Ishikawa (cell line): ENCODE data around the gene WWTR1.

Experiments
- CEBPB ChIP-seq: IDR thresholded peaks from 2 replicates; pipeline ENCODE4 v1.6.1; 2012
- CREB1 ChIP-seq: IDR thresholded peaks from 2 replicates; pipeline ENCODE4 v1.6.1; 2012; ENCODE audit warnings: low read depth
- EGR1 ChIP-seq: IDR thresholded peaks from 2 replicates; pipeline ENCODE4 v1.6.1; 2012
- EP300 ChIP-seq: IDR thresholded peaks from 2 replicates; pipeline ENCODE4 v1.6.1; 2012; ENCODE audit warnings: borderline replicate concordance
- FOXM1 ChIP-seq: IDR thresholded peaks from 2 replicates; pipeline ENCODE4 v1.6.1; 2012; ENCODE audit warnings: low read depth, borderline replicate concordance
- NFIC ChIP-seq: IDR thresholded peaks from 2 replicates; pipeline ENCODE4 v1.6.1; 2012
- RAD21 ChIP-seq: IDR thresholded peaks from 2 replicates; pipeline ENCODE4 v1.6.1; 2012; ENCODE audit warnings: low read depth
- TAF1 ChIP-seq: IDR thresholded peaks from 2 replicates; pipeline ENCODE4 v1.6.1; 2012; ENCODE audit warnings: low read depth, mild to moderate bottlenecking
- TCF12 ChIP-seq: IDR thresholded peaks from 2 replicates; pipeline ENCODE4 v1.6.1; 2012; ENCODE audit warnings: low read depth
- TEAD4 ChIP-seq: IDR thresholded peaks from 2 replicates; pipeline ENCODE4 v1.6.1; 2012
- YY1 ChIP-seq: IDR thresholded peaks from 2 replicates; pipeline ENCODE4 v1.6.1; 2012; ENCODE audit warnings: low read depth
- ZBTB7A ChIP-seq: IDR thresholded peaks from 2 replicates; pipeline ENCODE4 v1.6.1; 2012; ENCODE audit warnings: low read depth
- TF ChIP-seq, protein P1 (sequence below): IDR thresholded peaks from 2 replicates; pipeline ENCODE4 v1.6.1; 2012; ENCODE audit warnings: low read depth, mild to moderate bottlenecking
- TF ChIP-seq, protein P2 (sequence below): IDR thresholded peaks from 2 replicates; pipeline ENCODE4 v1.6.1; 2012
- TF ChIP-seq, protein P3 (sequence below): IDR thresholded peaks from 2 replicates; pipeline ENCODE4 v1.6.1; 2012

Gene WWTR1

DNA sequence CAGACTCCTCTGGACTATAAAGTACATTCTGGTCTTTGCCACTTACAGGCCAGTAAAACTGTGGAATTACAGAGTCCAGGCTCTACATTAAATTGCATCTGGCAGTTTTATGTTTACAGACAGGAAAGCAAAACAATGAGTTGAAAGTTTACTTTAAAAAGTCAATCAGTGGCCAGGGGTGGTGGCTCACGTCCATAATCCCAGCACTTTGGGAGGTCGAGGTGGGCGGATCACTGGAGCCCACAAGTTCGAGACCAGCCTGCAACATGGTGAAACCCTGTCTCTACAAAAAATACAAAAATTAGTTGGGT is 129.5 kb downstream of the WWTR1 start:
- TF ChIP-seq, protein P1, sequence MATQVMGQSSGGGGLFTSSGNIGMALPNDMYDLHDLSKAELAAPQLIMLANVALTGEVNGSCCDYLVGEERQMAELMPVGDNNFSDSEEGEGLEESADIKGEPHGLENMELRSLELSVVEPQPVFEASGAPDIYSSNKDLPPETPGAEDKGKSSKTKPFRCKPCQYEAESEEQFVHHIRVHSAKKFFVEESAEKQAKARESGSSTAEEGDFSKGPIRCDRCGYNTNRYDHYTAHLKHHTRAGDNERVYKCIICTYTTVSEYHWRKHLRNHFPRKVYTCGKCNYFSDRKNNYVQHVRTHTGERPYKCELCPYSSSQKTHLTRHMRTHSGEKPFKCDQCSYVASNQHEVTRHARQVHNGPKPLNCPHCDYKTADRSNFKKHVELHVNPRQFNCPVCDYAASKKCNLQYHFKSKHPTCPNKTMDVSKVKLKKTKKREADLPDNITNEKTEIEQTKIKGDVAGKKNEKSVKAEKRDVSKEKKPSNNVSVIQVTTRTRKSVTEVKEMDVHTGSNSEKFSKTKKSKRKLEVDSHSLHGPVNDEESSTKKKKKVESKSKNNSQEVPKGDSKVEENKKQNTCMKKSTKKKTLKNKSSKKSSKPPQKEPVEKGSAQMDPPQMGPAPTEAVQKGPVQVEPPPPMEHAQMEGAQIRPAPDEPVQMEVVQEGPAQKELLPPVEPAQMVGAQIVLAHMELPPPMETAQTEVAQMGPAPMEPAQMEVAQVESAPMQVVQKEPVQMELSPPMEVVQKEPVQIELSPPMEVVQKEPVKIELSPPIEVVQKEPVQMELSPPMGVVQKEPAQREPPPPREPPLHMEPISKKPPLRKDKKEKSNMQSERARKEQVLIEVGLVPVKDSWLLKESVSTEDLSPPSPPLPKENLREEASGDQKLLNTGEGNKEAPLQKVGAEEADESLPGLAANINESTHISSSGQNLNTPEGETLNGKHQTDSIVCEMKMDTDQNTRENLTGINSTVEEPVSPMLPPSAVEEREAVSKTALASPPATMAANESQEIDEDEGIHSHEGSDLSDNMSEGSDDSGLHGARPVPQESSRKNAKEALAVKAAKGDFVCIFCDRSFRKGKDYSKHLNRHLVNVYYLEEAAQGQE, result no peak
- TF ChIP-seq ZBTB7A (no peak), TAF1 (no peak), RAD21 (no peak), TEAD4 (no peak), EP300 (no peak), FOXM1 (no peak), TCF12 (no peak), NFIC (no peak), EGR1 (no peak), CREB1 (no peak)
- TF ChIP-seq, protein P2, sequence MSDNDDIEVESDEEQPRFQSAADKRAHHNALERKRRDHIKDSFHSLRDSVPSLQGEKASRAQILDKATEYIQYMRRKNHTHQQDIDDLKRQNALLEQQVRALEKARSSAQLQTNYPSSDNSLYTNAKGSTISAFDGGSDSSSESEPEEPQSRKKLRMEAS, result no peak

DNA sequence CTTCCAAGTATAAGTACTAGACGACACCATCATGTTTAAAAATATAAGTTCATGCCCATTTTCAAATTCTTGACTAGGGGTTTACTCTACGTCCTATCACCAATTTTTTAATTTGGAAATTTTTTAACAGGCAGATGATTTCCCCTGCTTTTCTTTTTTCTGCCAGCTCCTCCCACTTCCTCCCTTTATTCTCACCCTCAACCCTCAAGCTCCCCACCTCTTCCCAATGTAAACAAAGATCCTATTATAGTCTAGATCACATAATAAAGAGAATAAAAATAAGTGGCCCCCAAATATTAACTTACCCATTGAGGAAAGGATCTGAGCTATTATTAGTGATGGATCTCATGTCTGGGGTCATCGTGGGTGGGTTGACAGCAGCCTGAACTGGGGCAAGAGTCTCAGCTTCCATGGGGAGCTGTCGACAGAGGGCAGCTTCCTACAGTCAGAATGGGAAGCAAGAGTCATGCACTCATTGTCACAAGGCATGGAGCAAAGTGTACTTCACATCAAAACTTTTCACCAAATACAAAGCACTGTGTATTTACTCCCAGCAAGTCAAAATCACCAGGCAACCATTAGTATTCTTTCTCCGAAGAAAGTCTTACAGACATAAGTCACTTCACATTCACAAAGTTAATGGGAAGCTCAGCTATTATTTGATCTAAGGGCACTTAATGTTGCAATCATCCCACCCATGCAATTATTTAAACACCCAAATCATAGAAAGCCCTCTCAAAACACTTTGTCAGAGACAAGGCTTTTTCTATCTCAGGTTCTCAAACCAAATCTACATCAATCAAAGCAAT is 130.1 kb downstream of the WWTR1 start:
- TF ChIP-seq TAF1 (no peak), TEAD4 (no peak), RAD21 (no peak), NFIC (no peak), EGR1 (no peak)
- TF ChIP-seq, protein P2, result no peak
- TF ChIP-seq, protein P3, sequence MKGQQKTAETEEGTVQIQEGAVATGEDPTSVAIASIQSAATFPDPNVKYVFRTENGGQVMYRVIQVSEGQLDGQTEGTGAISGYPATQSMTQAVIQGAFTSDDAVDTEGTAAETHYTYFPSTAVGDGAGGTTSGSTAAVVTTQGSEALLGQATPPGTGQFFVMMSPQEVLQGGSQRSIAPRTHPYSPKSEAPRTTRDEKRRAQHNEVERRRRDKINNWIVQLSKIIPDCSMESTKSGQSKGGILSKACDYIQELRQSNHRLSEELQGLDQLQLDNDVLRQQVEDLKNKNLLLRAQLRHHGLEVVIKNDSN, result no peak

DNA sequence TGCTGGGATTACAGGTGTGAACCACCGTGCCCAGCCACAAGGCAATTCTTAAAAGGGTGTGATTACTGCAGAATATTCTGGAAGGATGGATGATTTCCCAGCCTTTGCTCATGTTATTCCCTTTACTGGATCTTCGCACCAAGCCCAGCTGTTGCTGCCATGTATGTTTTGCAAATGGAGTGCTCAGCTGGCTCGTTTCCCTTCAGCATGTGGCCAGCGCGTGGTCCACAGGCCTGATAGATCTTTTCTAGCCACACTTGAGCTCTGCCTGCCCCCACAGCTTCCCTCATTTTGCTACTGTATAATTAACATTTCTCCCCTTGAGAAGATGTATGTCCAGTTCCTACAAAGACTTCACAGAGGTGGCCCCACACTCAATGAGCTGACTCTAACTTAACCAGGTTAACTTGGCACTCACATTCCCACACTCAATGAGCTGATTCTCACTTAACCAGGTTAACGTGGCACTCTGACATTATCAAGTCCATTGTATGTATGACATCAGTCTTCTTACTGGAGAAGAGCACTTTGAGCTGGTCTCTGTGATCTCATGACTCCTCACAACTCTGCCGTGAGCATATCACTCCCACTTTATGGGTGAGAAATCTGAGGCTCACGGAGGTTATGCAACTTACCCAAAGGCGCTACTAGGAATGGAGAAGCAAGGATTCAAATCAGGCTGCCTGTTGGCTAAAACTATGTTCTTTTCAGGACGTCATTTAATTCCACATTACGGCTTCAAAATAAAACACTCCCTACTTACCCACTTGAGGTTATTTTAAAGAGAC is 134.1 kb downstream of the WWTR1 start:
- TF ChIP-seq, protein P1, result no peak
- TF ChIP-seq NFIC (no peak), FOXM1 (no peak), RAD21 (no peak), CEBPB (no peak), ZBTB7A (no peak), TAF1 (no peak), YY1 (no peak), EGR1 (no peak), EP300 (no peak), TCF12 (no peak), TEAD4 (no peak), CREB1 (no peak)
- TF ChIP-seq, protein P3, result no peak
- TF ChIP-seq, protein P2, result no peak

DNA sequence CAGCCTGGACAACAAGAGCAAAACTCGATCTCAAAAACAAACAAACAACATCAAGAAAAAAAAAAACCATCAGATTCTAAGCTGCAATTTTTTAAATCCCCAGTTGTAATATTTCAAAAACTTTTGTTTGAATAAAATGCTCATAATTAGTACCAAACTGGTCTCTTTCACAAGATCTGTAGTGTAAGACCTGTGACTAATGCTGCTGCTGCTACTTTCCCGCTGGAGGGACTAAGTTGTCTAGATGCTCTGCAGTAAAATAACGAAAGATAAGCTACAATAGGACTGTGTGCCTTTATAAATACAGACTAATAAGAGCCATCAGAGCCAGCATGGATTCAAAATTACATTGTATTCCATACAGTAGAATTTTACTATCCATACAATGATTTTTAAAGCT is 137.9 kb downstream of the WWTR1 start:
- TF ChIP-seq TEAD4, result no peak

DNA sequence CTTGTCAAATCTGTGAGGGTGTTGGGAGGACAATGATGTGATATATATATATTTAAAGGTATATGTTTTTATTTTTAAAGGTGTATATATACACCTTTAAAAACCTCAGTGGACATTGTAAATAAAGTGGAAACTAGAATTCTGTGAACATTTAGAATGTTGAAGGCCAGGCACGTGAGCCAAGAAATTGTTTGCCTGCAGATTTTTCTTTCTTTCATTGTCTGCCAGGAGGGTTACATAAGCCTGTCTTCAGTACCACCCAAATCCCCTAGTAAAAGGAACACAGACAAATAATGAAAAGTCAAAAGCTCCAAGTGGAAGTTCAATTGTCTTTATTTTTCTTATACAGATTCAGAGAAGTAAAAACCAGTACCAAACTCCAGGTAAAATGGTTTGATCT is 140.9 kb downstream of the WWTR1 start:
- TF ChIP-seq TEAD4 (no peak), YY1 (no peak), EP300 (no peak), ZBTB7A (no peak), CREB1 (no peak), CEBPB (no peak), EGR1 (no peak), FOXM1 (no peak), TCF12 (no peak), TAF1 (no peak), RAD21 (no peak)
- TF ChIP-seq, protein P1, result no peak
- TF ChIP-seq, protein P3, result no peak
- TF ChIP-seq, protein P2, result no peak
